NCI-H2107 (cell line): ENCODE results near the gene ARHGAP40.
"Not testable (repeated sequence)": the region's sequence is repeated elsewhere in the genome, so short reads cannot be mapped to it uniquely, and the experiment has no call there.

Experiments used
- DNase-seq: peaks from one replicate; lab custom pipeline; 2025; lab: John Stamatoyannopoulos, UW

ARHGAP40 gene

GRCh38 chr20:38588303-38588702, 13.3 kb upstream of the ARHGAP40 start:
- DNase-seq: no peak

GRCh38 chr20:38589351-38589750, 12.3 kb upstream of the ARHGAP40 start:
- no peak for DNase-seq

GRCh38 chr20:38589967-38590675, 11.5 kb upstream of the ARHGAP40 start:
- no peak for DNase-seq

- no peak for DNase-seq
Observed at GRCh38 chr20:38590676-38591473, 10.7 kb upstream of the ARHGAP40 start.

- no peak for DNase-seq
Observed at GRCh38 chr20:38591474-38592410, 9.9 kb upstream of the ARHGAP40 start.

GRCh38 chr20:38592411-38592790, 9.2 kb upstream of the ARHGAP40 start:
- not testable (repeated sequence) for DNase-seq

- DNase-seq: not testable (repeated sequence)
Observed at GRCh38 chr20:38594281-38594680, 7.3 kb upstream of the ARHGAP40 start.

GRCh38 chr20:38595886-38596285, 5.7 kb upstream of the ARHGAP40 start:
- DNase-seq: not testable (repeated sequence)

GRCh38 chr20:38599410-38599882, 2.2 kb upstream of the ARHGAP40 start:
- DNase-seq: no peak

GRCh38 chr20:38600057-38600456, 1.6 kb upstream of the ARHGAP40 start:
- no peak for DNase-seq

- DNase-seq: no peak
Observed at GRCh38 chr20:38602185-38602581, 574 bp downstream of the ARHGAP40 start.

GRCh38 chr20:38603286-38603685, 1.7 kb downstream of the ARHGAP40 start:
- DNase-seq: no peak

GRCh38 chr20:38604873-38605303, 3.3 kb downstream of the ARHGAP40 start:
- no peak for DNase-seq

GRCh38 chr20:38607351-38607750, 5.7 kb downstream of the ARHGAP40 start:
- no peak for DNase-seq

- DNase-seq: no peak
Observed at GRCh38 chr20:38608188-38608587, 6.6 kb downstream of the ARHGAP40 start.

GRCh38 chr20:38609815-38610214, 8.2 kb downstream of the ARHGAP40 start:
- no peak for DNase-seq

GRCh38 chr20:38610521-38610920, 8.9 kb downstream of the ARHGAP40 start:
- no peak for DNase-seq

- DNase-seq: no peak
Observed at GRCh38 chr20:38612751-38613515, 11.3 kb downstream of the ARHGAP40 start.

GRCh38 chr20:38615283-38615682, 13.7 kb downstream of the ARHGAP40 start:
- no peak for DNase-seq

GRCh38 chr20:38616457-38616856, 14.8 kb downstream of the ARHGAP40 start:
- DNase-seq: no peak
